A673 (cell line): ENCODE results near the gene LAMA2. TPM values are rescaled to one million over a fixed set of nuclear protein-coding genes. Genes with fewer than 3 reads are reported as not detected.

ENCODE experiments used
- BruUV-seq: library from RNA; stranded (reverse); fragments of 400-500 nt; replicated peaks from 2 replicates; lab custom pipeline; 2021; lab: Mats Ljungman, UMichigan
- CTCF ChIA-PET: fragments of 300-600 bp; sonication (Branson Sonifier 250); formaldehyde crosslinking; loops from one replicate; lab custom pipeline; 2022; ENCODE audit warnings: antibody characterized with exemption; lab: Charles Lee
- POLR2A ChIA-PET: fragments of 300-600 bp; sonication (Branson Sonifier 250); formaldehyde crosslinking; loops from one replicate; lab custom pipeline; 2022; ENCODE audit warnings: antibody characterized with exemption; ENCODE audit not compliant: low non-redundant PET; lab: Charles Lee
- DNase-seq: peaks from one replicate; pipeline ENCODE4 v3.0.0-alpha.2; 2015; ENCODE audit warnings: low spot score
- H3K27ac ChIP-seq: fragments of 200-600 bp; sonication (generic); 2 replicates; pipeline ENCODE4 v1.5.1; 2016; ENCODE audit warnings: mixed run types, low read depth, mild to moderate bottlenecking, mixed read lengths, antibody characterized with exemption, low read length; ENCODE audit not compliant: poor library complexity, severe bottlenecking
- H3K27me3 ChIP-seq: fragments of 200-600 bp; sonication (generic); replicated peaks from 2 replicates; pipeline ENCODE4 v1.6.1; 2017; ENCODE audit warnings: mixed run types, low read depth, mild to moderate bottlenecking, mixed read lengths, antibody characterized with exemption, low read length; ENCODE audit not compliant: insufficient read depth, poor library complexity
- H3K36me3 ChIP-seq: fragments of 200-600 bp; sonication (generic); 2 replicates; pipeline ENCODE4 v1.6.1; 2016; ENCODE audit warnings: mixed run types, mild to moderate bottlenecking, mixed read lengths, antibody characterized with exemption, low read length; ENCODE audit not compliant: insufficient read depth, poor library complexity, severe bottlenecking
- H3K4me1 ChIP-seq: fragments of 200-600 bp; sonication (generic); 2 replicates; pipeline ENCODE4 v1.6.1; 2017; ENCODE audit warnings: mixed run types, mild to moderate bottlenecking, mixed read lengths, antibody characterized with exemption, low read length; ENCODE audit not compliant: insufficient read depth, poor library complexity, severe bottlenecking
- H3K4me3 ChIP-seq: fragments of 200-600 bp; sonication (generic); 2 replicates; pipeline ENCODE4 v1.5.1; 2016; ENCODE audit warnings: low read depth, mixed run types, mild to moderate bottlenecking, mixed read lengths, low read length; ENCODE audit not compliant: poor library complexity, severe bottlenecking
- H3K9me3 ChIP-seq: fragments of 200-600 bp; sonication (generic); 2 replicates; pipeline ENCODE4 v1.6.1; 2016; ENCODE audit warnings: mixed run types, low read depth, mild to moderate bottlenecking, mixed read lengths, antibody characterized with exemption, low read length; ENCODE audit not compliant: poor library complexity, severe bottlenecking
- CTCF ChIP-seq: fragments of 300-800, 200-600 bp; sonication (generic); conservative IDR thresholded peaks from 2 replicates; pipeline ENCODE4 v1.5.1; 2017; ENCODE audit warnings: low read depth, mild to moderate bottlenecking, antibody characterized with exemption, low read length, moderate library complexity, mixed read lengths
- EZH2 ChIP-seq: fragments of 200-600 bp; sonication (generic); IDR thresholded peaks from 2 replicates; pipeline ENCODE4 v1.6.1; 2017; ENCODE audit warnings: borderline replicate concordance, low read depth, mild to moderate bottlenecking, mixed read lengths, antibody characterized with exemption, low read length; ENCODE audit not compliant: poor library complexity, severe bottlenecking
- intact Hi-C: fragments of 100-400 bp; cut with micrococcal nuclease; formaldehyde crosslinking; loops from one replicate; pipeline ENCODE4 v1.10.0; 2022; ENCODE audit not compliant: unreplicated experiment
- total RNA-seq: library from RNA; stranded (reverse); gene quantifications from 2 replicates; pipeline ENCODE4 v1.2.3, GENCODE V29; 2021

LAMA2 gene
- total RNA-seq, 1 experiment from 2014 or later = 2.2 TPM

DNA sequence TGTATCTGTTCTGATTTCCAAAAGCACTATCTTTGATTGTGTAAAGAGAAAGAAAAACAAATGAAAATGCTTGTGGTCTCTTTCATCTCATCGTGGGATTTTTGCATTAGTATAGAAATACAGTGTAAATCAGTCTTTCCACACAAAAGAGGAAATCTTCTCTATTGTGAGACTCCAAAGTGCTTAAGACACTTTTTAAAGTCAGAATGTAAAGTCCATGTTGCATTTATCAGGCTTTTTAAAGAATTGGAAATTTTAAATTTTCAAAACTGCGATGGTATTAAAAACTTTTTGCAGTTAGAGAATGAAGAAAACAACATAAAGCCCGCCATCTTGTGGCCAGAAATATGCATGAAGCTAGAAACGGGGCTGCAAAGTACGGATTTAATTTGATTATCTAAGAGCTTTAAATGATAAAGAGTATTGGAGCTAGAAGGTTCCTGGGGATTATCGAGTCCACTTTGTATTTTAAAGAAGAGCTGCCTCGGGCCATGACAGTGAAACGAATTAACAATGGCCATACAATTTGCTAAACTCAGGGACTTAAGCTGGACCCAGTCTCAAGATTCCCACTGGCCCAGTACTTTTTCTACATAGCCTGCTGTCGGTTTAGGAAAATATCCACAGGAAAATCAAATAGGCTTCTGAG is 487.5 kb downstream of the LAMA2 start:
- Histone ChIP-seq H3K36me3 (no peaks in the 10 kb centered on the region), H3K9me3 (no peaks in the 10 kb centered on the region), H3K27ac (no peak overlapping the region), H3K4me1 (peaks cover 6% of the 10 kb centered on the region), H3K4me3 (no peak overlapping the region), H3K27me3 (no peaks in the 10 kb centered on the region)
- no TSS peak for BruUV-seq
- CTCF ChIA-PET = interaction anchor here (0.5 to 1.3 kb wide), 5 partner anchors 120 to 1764 kb away, joined by 3 to 5 read pairs (median 3); no protein-coding TSS in a partner anchor
- DNase-seq = peak; percentile 73
- intact Hi-C loops = loop anchor here (5.0 to 10.0 kb wide), 3 partner anchors 108 to 1516 kb away; no protein-coding TSS in a partner anchor
- POLR2A ChIA-PET = interaction anchor here (0.6 kb wide), 1 partner anchor 168 kb away, joined by 3 read pairs; no protein-coding TSS in a partner anchor
- TF ChIP-seq CTCF (peak; percentile 88), EZH2 (no peak)

DNA sequence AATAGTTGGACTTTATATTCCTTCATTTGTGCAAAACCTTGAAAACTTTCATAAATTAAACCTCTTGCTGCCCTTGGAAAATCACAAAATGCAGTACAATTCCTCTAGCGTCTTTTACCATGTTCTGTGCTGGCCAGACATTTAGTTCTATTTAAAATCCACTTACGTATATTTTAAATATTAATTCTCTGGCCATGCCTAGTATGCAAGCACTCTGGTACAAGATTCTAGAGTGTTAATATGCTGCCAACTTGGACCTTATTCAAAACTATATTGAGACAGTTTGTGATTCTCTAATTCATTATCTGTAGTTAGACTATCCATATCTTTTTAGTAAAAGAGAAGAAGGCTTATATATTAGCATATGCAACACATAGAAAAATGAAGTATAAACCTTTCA is 498.9 kb downstream of the LAMA2 start:
- no peak for DNase-seq
- Histone ChIP-seq H3K36me3 (no peaks in the 10 kb centered on the region), H3K4me3 (no peak overlapping the region), H3K27me3 (no peaks in the 10 kb centered on the region), H3K27ac (no peak overlapping the region), H3K9me3 (no peaks in the 10 kb centered on the region), H3K4me1 (no peaks in the 10 kb centered on the region)
- BruUV-seq = no TSS peak
- ChIA-PET POLR2A (no interaction called here), CTCF (no interaction called here)
- TF ChIP-seq CTCF (no peak), EZH2 (no peak)
- intact Hi-C loops = no loop called here

GRCh38 chr6:129382916-129383315 is 500.0 kb downstream of the LAMA2 start:
- TF ChIP-seq CTCF = no peak
- no peak for TF ChIP-seq EZH2
- H3K9me3 ChIP-seq = no peaks in the 10 kb centered on the region
- ChIA-PET CTCF (no interaction called here), POLR2A (no interaction called here)
- H3K4me3 ChIP-seq = no peak overlapping the region
- intact Hi-C loops = no loop called here
- no TSS peak for BruUV-seq
- H3K36me3 ChIP-seq = no peaks in the 10 kb centered on the region
- no peak for DNase-seq
- H3K27ac ChIP-seq = no peak overlapping the region
- H3K4me1 ChIP-seq = no peaks in the 10 kb centered on the region
- H3K27me3 ChIP-seq = no peaks in the 10 kb centered on the region
